Bronchial epithelial cell (primary cell): Measurements from ENCODE around the gene BAHCC1. TPM values are rescaled to one million over a fixed set of nuclear protein-coding genes. Genes with fewer than 3 reads are reported as not detected.

Source experiments
- DNase-seq: peaks from one replicate; pipeline ENCODE4 v3.0.0-alpha.2; 2010; ENCODE audit warnings: low read depth
- FAIRE-seq: peaks from 2 replicates; lab custom pipeline; 2011; peaks lifted over from hg19 to GRCh38; lab: Jason Lieb, UNC
- H3K27me3 ChIP-seq: 2 replicates; pipeline ENCODE4 v1.5.1; 2011; ENCODE audit warnings: low read length; ENCODE audit not compliant: control insufficient read depth, insufficient read depth
- H3K36me3 ChIP-seq: 2 replicates; pipeline ENCODE4 v1.5.1; 2011; ENCODE audit warnings: low read length; ENCODE audit not compliant: control insufficient read depth, insufficient read depth
- H3K4me3 ChIP-seq: 2 replicates; pipeline ENCODE4 v1.5.1; 2011; ENCODE audit warnings: mild to moderate bottlenecking, low read depth, low read length, control low read depth
- CTCF ChIP-seq: IDR thresholded peaks from 2 replicates; pipeline ENCODE4 v1.5.1; 2011; ENCODE audit warnings: mild to moderate bottlenecking, moderate library complexity, low read length, control low read depth, inconsistent platforms; ENCODE audit not compliant: insufficient read depth, severe bottlenecking
- total RNA-seq: library from RNA; depleted of rRNA; stranded (reverse); fragments of >200 nt; gene quantifications from 2 replicates; pipeline ENCODE4 v1.2.1, GENCODE V29; 2014

BAHCC1 gene
- total RNA-seq, 1 donor from 2014 or later: 0.79 TPM

GRCh38 chr17:81416612-81417011, 21.4 kb downstream of the BAHCC1 start:
- H3K36me3 ChIP-seq: no peaks in the 10 kb centered on the region
- no peak for TF ChIP-seq CTCF
- H3K27me3 ChIP-seq: no peaks in the 10 kb centered on the region
- no peak overlapping the region for H3K4me3 ChIP-seq
- DNase-seq: no peak
- no peak for FAIRE-seq

GRCh38 chr17:81417049-81417878, 22.0 kb downstream of the BAHCC1 start:
- Histone ChIP-seq H3K4me3 (no peak overlapping the region), H3K36me3 (no peaks in the 10 kb centered on the region), H3K27me3 (no peaks in the 10 kb centered on the region)
- no peak for TF ChIP-seq CTCF
- FAIRE-seq: no peak
- no peak for DNase-seq

GRCh38 chr17:81417879-81418709, 22.8 kb downstream of the BAHCC1 start:
- DNase-seq (no peak), FAIRE-seq (no peak)
- Histone ChIP-seq H3K27me3 (no peaks in the 10 kb centered on the region), H3K4me3 (no peak overlapping the region), H3K36me3 (no peaks in the 10 kb centered on the region)
- no peak for TF ChIP-seq CTCF

GRCh38 chr17:81418710-81419318, 23.6 kb downstream of the BAHCC1 start:
- Histone ChIP-seq H3K36me3 (no peaks in the 10 kb centered on the region), H3K27me3 (no peaks in the 10 kb centered on the region), H3K4me3 (peak overlapping the region; percentile 19)
- FAIRE-seq (peak; percentile 93), DNase-seq (peak; percentile 87)
- no peak for TF ChIP-seq CTCF

- FAIRE-seq: no peak
- TF ChIP-seq CTCF: no peak
- peak; percentile 71 for DNase-seq
- H3K27me3 ChIP-seq: no peaks in the 10 kb centered on the region
- peak overlapping the region; percentile 19 for H3K4me3 ChIP-seq
- no peaks in the 10 kb centered on the region for H3K36me3 ChIP-seq
Observed at GRCh38 chr17:81419319-81419885, 24.1 kb downstream of the BAHCC1 start.
